H1 (cell line): ENCODE data around the gene SUMF1. TPM values are rescaled to one million over a fixed set of nuclear protein-coding genes. Genes with fewer than 3 reads are reported as not detected.

Experiments used
- CTCF ChIA-PET: fragments of 300-600 bp; sonication (Branson Sonifier 250); formaldehyde crosslinking; loops from one replicate; lab custom pipeline; 2021; ENCODE audit not compliant: partially characterized antibody; lab: Charles Lee
- POLR2A ChIA-PET: fragments of 300-600 bp; sonication (Branson Sonifier 250); formaldehyde crosslinking; loops from one replicate; lab custom pipeline; 2021; ENCODE audit warnings: inconsistent platforms; ENCODE audit not compliant: partially characterized antibody; lab: Charles Lee
- DNase-seq, 2 experiments: peaks; one replicate each; pipeline versions ENCODE4 v3.0.0 to v3.0.0-alpha.2; 2010 to 2022; ENCODE audit warnings: low spot score in 2 of 2, low read depth in 1 of 2, mixed read lengths in 1 of 2
- FAIRE-seq: peaks from 2 replicates; lab custom pipeline; 2011; peaks lifted over from hg19 to GRCh38; lab: Jason Lieb, UNC
- H2AFZ ChIP-seq: 2 replicates; pipeline ENCODE4 v1.8.1; 2012; ENCODE audit warnings: low read length, inconsistent platforms
- H2AK5ac ChIP-seq: 2 replicates; pipeline ENCODE4 v1.6.1; 2013; ENCODE audit warnings: low read depth, low read length
- H2BK120ac ChIP-seq: replicated peaks from 2 replicates; pipeline ENCODE3; 2013; ENCODE audit warnings: low read depth, low read length, inconsistent platforms
- H2BK12ac ChIP-seq: 2 replicates; pipeline ENCODE4 v1.6.1; 2013; ENCODE audit warnings: low read depth, low read length
- H2BK15ac ChIP-seq: 2 replicates; pipeline ENCODE4 v1.6.1; 2013; ENCODE audit warnings: low read length
- H2BK20ac ChIP-seq: 2 replicates; pipeline ENCODE4 v1.6.1; 2013; ENCODE audit warnings: low read length
- H2BK5ac ChIP-seq: 2 replicates; pipeline ENCODE4 v1.6.1; 2013; ENCODE audit warnings: low read depth, low read length
- H3K14ac ChIP-seq: 2 replicates; pipeline ENCODE4 v1.6.1; 2013; ENCODE audit warnings: inconsistent platforms; ENCODE audit not compliant: insufficient read length
- H3K18ac ChIP-seq: 2 replicates; pipeline ENCODE4 v1.6.1; 2013; ENCODE audit warnings: low read length; ENCODE audit errors: extremely low read depth
- H3K23ac ChIP-seq: 2 replicates; pipeline ENCODE4 v1.6.1; 2013; ENCODE audit warnings: inconsistent platforms; ENCODE audit not compliant: insufficient read length
- H3K23me2 ChIP-seq: 2 replicates; pipeline ENCODE4 v1.6.1; 2013; ENCODE audit warnings: low read depth, low read length
- H3K27ac ChIP-seq: 2 replicates; pipeline ENCODE4 v1.6.1; 2011; ENCODE audit warnings: low read depth, low read length, inconsistent platforms
- H3K27me3 ChIP-seq, 4 experiments: replicated peaks in 1 of 4; 1 replicate in 1 of 4; 2 replicates in 3 of 4; pipeline versions ENCODE4 v1.6.1 to v1.8.1; 2011 to 2013; ENCODE audit warnings: low read length in 3 of 4, mild to moderate bottlenecking in 3 of 4, inconsistent platforms in 2 of 4, mixed read lengths in 2 of 4, moderate library complexity in 1 of 4; ENCODE audit not compliant: control insufficient read depth in 3 of 4, insufficient read depth in 3 of 4; ENCODE audit errors: extremely low read depth in 1 of 4
- H3K36me3 ChIP-seq, 4 experiments: 2 replicates each; pipeline versions ENCODE4 v1.6.1 to v1.8.1; 2011 to 2013; ENCODE audit warnings: mild to moderate bottlenecking in 4 of 4, low read length in 3 of 4, moderate library complexity in 2 of 4, control low read depth in 1 of 4, inconsistent platforms in 1 of 4; ENCODE audit not compliant: insufficient read depth in 4 of 4, control insufficient read depth in 2 of 4
- H3K4ac ChIP-seq: replicated peaks from 2 replicates; pipeline ENCODE3; 2013; ENCODE audit warnings: low read length, low read depth, mixed read lengths, inconsistent platforms; ENCODE audit not compliant: insufficient read length
- H3K4me1 ChIP-seq, 4 experiments: replicated peaks in 1 of 4; 1 replicate in 1 of 4; 2 replicates in 3 of 4; pipeline versions ENCODE4 v1.6.1 to v1.8.1; 2011 to 2013; ENCODE audit warnings: low read length in 3 of 4, inconsistent platforms in 2 of 4, mixed read lengths in 1 of 4; ENCODE audit not compliant: insufficient read depth in 4 of 4, control insufficient read depth in 3 of 4
- H3K4me2 ChIP-seq, 2 experiments: 2 replicates each; pipeline versions ENCODE4 v1.6.1 to v1.8.1; 2011 to 2013; ENCODE audit warnings: low read depth in 2 of 2, low read length in 2 of 2, control low read depth in 1 of 2, inconsistent platforms in 1 of 2, mild to moderate bottlenecking in 1 of 2; ENCODE audit not compliant: insufficient read depth in 1 of 2
- H3K4me3 ChIP-seq, 4 experiments: fragments of 200-600, 300-600 bp in 1 of 4; sonication (generic), shearing (Covaris generic), sonication (Bioruptor Twin) in 1 of 4; 2 replicates each; pipeline versions ENCODE4 v1.5.1 to v1.8.1; 2011 to 2016; ENCODE audit warnings: low read length in 4 of 4, low read depth in 3 of 4, control low read depth in 2 of 4, inconsistent platforms in 2 of 4, mild to moderate bottlenecking in 2 of 4, mixed read lengths in 1 of 4, moderate library complexity in 1 of 4; ENCODE audit not compliant: insufficient read depth in 2 of 4; ENCODE audit errors: extremely low read depth in 1 of 4
- H3K56ac ChIP-seq: replicated peaks from 2 replicates; pipeline ENCODE3; 2013; ENCODE audit warnings: low read depth, mild to moderate bottlenecking, mixed read lengths, low read length, inconsistent platforms; ENCODE audit not compliant: insufficient read length
- H3K79me1 ChIP-seq: 2 replicates; pipeline ENCODE4 v1.6.1; 2013; ENCODE audit warnings: low read depth, low read length, control low read depth
- H3K79me2 ChIP-seq, 2 experiments: 2 replicates each; pipeline versions ENCODE4 v1.6.1 to v1.8.1; 2012 to 2013; ENCODE audit warnings: low read length in 2 of 2, mild to moderate bottlenecking in 2 of 2, inconsistent platforms in 1 of 2; ENCODE audit not compliant: insufficient read depth in 2 of 2, control insufficient read depth in 1 of 2
- H3K9ac ChIP-seq, 4 experiments: replicated peaks in 1 of 4; 1 replicate in 1 of 4; 2 replicates in 3 of 4; pipeline versions ENCODE4 v1.6.1 to v1.8.1; 2011 to 2013; ENCODE audit warnings: low read depth in 3 of 4, low read length in 3 of 4, control low read depth in 2 of 4, mild to moderate bottlenecking in 2 of 4, moderate library complexity in 2 of 4, inconsistent platforms in 1 of 4; ENCODE audit errors: extremely low read depth in 1 of 4
- H3K9me3 ChIP-seq, 2 experiments: 2 replicates each; pipeline versions ENCODE4 v1.6.1 to v1.8.1; 2012 to 2013; ENCODE audit warnings: mild to moderate bottlenecking in 2 of 2, moderate library complexity in 2 of 2, control low read depth in 1 of 2, inconsistent platforms in 1 of 2, low read depth in 1 of 2, low read length in 1 of 2, mixed read lengths in 1 of 2; ENCODE audit not compliant: insufficient read depth in 2 of 2
- H4K20me1 ChIP-seq, 2 experiments: replicated peaks in 1 of 2; 2 replicates each; pipeline versions ENCODE3 to v1.8.1; 2011 to 2013; ENCODE audit warnings: inconsistent platforms in 2 of 2, low read length in 2 of 2, mild to moderate bottlenecking in 1 of 2; ENCODE audit not compliant: insufficient read depth in 2 of 2, control insufficient read depth in 1 of 2
- H4K5ac ChIP-seq: 2 replicates; pipeline ENCODE4 v1.6.1; 2013; ENCODE audit warnings: low read length, low read depth, mixed read lengths, inconsistent platforms; ENCODE audit not compliant: insufficient read length
- H4K8ac ChIP-seq: 2 replicates; pipeline ENCODE4 v1.8.0; 2013; ENCODE audit warnings: mild to moderate bottlenecking, moderate library complexity, low read length, inconsistent platforms; ENCODE audit not compliant: insufficient read depth; ENCODE audit errors: extremely low read depth
- H4K91ac ChIP-seq: replicated peaks from 2 replicates; pipeline ENCODE3; 2013; ENCODE audit warnings: low read length, mixed read lengths, inconsistent platforms; ENCODE audit not compliant: insufficient read length
- ASH2L ChIP-seq: fragments of 200-600, 300-600 bp; sonication (generic); IDR thresholded peaks from one replicate; pipeline ENCODE4 v1.7.1; 2017; ENCODE audit warnings: low read length
- BCL11A ChIP-seq, 2 experiments: IDR thresholded peaks; one replicate each; pipeline ENCODE4 v1.6.1; 2011; ENCODE audit warnings: low read depth in 2 of 2, low read length in 2 of 2, mild to moderate bottlenecking in 2 of 2
- CBX8 ChIP-seq: fragments of 300-800, 300-1000 bp; sonication (generic); IDR thresholded peaks from 2 replicates; pipeline ENCODE4 v1.7.1; 2016; ENCODE audit warnings: low read depth, low read length, borderline replicate concordance
- EGR1 ChIP-seq: IDR thresholded peaks from 2 replicates; pipeline ENCODE4 v1.6.1; 2011; ENCODE audit warnings: low read depth, low read length, borderline replicate concordance
- JUND ChIP-seq: IDR thresholded peaks from 2 replicates; pipeline ENCODE4 v1.6.1; 2011; ENCODE audit warnings: mild to moderate bottlenecking, improper control_type of control experiment, low read length
- RFX5 ChIP-seq: IDR thresholded peaks from 2 replicates; pipeline ENCODE4 v1.6.1; 2011; ENCODE audit warnings: low read depth, low read length, improper control_type of control experiment, borderline replicate concordance
- RNF2 ChIP-seq: fragments of 200-900, 300-1000 bp; sonication (generic); IDR thresholded peaks from 2 replicates; pipeline ENCODE4 v1.7.1; 2016; ENCODE audit warnings: borderline replicate concordance, low read depth, mild to moderate bottlenecking, antibody characterized with exemption, low read length; ENCODE audit not compliant: poor library complexity, severe bottlenecking; ENCODE audit errors: missing control alignments
- SIN3A ChIP-seq, 2 experiments: IDR thresholded peaks in 1 of 2; conservative IDR thresholded peaks in 1 of 2; 2 replicates each; pipeline ENCODE4 v1.6.1; 2011 to 2012; ENCODE audit warnings: low read length in 2 of 2, improper control_type of control experiment in 1 of 2, low read depth in 1 of 2, mild to moderate bottlenecking in 1 of 2
- SIRT6 ChIP-seq: IDR thresholded peaks from one replicate; pipeline ENCODE4 v1.7.1; 2012; ENCODE audit warnings: low read length, inconsistent platforms
- SP4 ChIP-seq: IDR thresholded peaks from 2 replicates; pipeline ENCODE4 v1.6.1; 2012; ENCODE audit warnings: low read length, inconsistent platforms
- SUZ12 ChIP-seq: fragments of 200-600 bp; sonication (generic); IDR thresholded peaks from 2 replicates; pipeline ENCODE4 v1.6.1; 2012; ENCODE audit warnings: mild to moderate bottlenecking, inconsistent platforms, low read length, moderate library complexity, mixed read lengths
- TBP ChIP-seq: IDR thresholded peaks from 2 replicates; pipeline ENCODE4 v1.6.1; 2011; ENCODE audit warnings: low read depth, low read length, improper control_type of control experiment
- polyA plus RNA-seq, 7 experiments: library from polyadenylated mRNA; depleted of rRNA in 3 of 7; stranded (reverse) in 5 of 7; unstranded in 2 of 7; fragments of >200 nt in 5 of 7; fragments of 200-250 nt in 2 of 7; gene quantifications; 1 replicate in 5 of 7; 2 replicates in 1 of 7; 4 replicates in 1 of 7; pipeline versions ENCODE4 v1.2.1 to v1.2.3, GENCODE V29; 2011 to 2013; ENCODE audit warnings: missing spikeins in 2 of 7, mixed read lengths in 2 of 7
- total RNA-seq: library from RNA; stranded (reverse); fragmentation: NEBNext Ultra II Directional; extraction: Animal tissue kit (Norgen Biotek cat#: 25700); gene quantifications from 2 replicates; pipeline ENCODE4 v1.2.1, GENCODE V29; 2021

Gene SUMF1
- total and polyA plus RNA-seq, 2 of the 8 experiments (the other 6 are each of a cell fraction or from before 2014, with no cell fraction given): 12.5 to 15.0 TPM

DNA sequence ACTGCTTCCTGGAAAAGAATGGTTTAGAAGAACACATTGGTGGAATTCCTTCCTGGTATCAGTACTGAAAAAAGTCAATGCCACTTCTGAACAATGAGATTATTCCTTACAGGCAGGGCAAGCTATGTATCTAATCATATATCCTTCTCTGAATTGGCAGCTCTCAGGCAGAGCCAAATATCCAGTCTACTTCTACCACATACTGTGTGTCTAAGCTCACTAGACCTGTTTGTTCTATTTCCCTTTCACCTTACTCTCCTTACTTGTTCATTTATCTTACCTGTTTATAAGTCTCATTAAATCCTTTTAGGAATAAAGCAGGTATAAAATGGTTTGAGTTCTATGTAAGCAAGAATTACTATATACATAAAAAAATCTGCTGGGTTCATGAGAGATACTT is 155.6 kb downstream of the SUMF1 start:
- CTCF ChIA-PET: interaction anchor here (0.6 to 1.6 kb wide), 4 partner anchors 18 to 747 kb away, joined by 3 to 4 read pairs (median 3); no protein-coding TSS in a partner anchor
- no peak overlapping the region for H3K27ac ChIP-seq

More for the DNA sequence above, 155.6 kb downstream of the SUMF1 start:
- Histone ChIP-seq H4K8ac (no peak overlapping the region), H3K4me3 (no peak overlapping the region), H3K27me3 (no peaks in the 10 kb centered on the region), H4K91ac (no peak overlapping the region), H3K4me2 (no peak overlapping the region), H3K36me3 (peaks cover 0 to 29% (median 13%) of the 10 kb centered on the region in 4 experiments; a peak in 5 of 8 replicates), H3K9me3 (no peaks in the 10 kb centered on the region), H3K18ac (no peak overlapping the region), H2AK5ac (no peak overlapping the region), H3K23ac (no peak overlapping the region), H4K5ac (no peak overlapping the region), H2BK20ac (no peak overlapping the region), H3K79me2 (peaks cover 0 to 9% of the 10 kb centered on the region in 2 experiments; a peak in 2 of 4 replicates), H3K14ac (no peak overlapping the region), H2BK12ac (no peak overlapping the region), H3K4me1 (peaks cover 1 to 13% (median 8%) of the 10 kb centered on the region in 4 experiments; a peak in 3 of 7 replicates), H3K9ac (no peak overlapping the region), H4K20me1 (no peaks in the 10 kb centered on the region), H3K56ac (no peak overlapping the region), H3K23me2 (no peaks in the 10 kb centered on the region; the same call in 1 of the 2 replicates), H2BK120ac (no peak overlapping the region), H3K79me1 (no peaks in the 10 kb centered on the region), H2BK15ac (no peak overlapping the region), H2BK5ac (no peak overlapping the region), H2AFZ (no peak overlapping the region), H3K4ac (no peak overlapping the region)
- TF ChIP-seq CBX8 (no peak), SIRT6 (no peak), RFX5 (no peak), RNF2 (no peak), BCL11A (IDR thresholded peaks at IDR 0.05; ENCODE audit: low read depth in 2 of 2, low read length in 2 of 2) (no peak), EGR1 (no peak), SP4 (no peak), ASH2L (no peak), SUZ12 (no peak), SIN3A (conservative IDR thresholded peaks at IDR 0.05 in 1 of 2, IDR thresholded peaks at IDR 0.05 in 1 of 2; ENCODE audit: low read depth in 1 of 2, low read length in 2 of 2) (no peak), JUND (no peak), TBP (no peak)
- DNase-seq: no peak
- POLR2A ChIA-PET: interaction anchor here (1.0 kb wide), 1 partner anchor 181 kb away, joined by 5 read pairs; the partner anchor contains the start of gene ITPR1
- FAIRE-seq: no peak
